Liver (tissue), 9 donors: ENCODE results near the gene DCAF8L2. TPM values are rescaled to one million over a fixed set of nuclear protein-coding genes. Genes with fewer than 3 reads are reported as not detected.
"Not testable (repeated sequence)": the region's sequence is repeated elsewhere in the genome, so short reads cannot be mapped to it uniquely, and the experiment has no call there.

Experiments used
- DNase-seq: peaks from one replicate; pipeline ENCODE4 v3.0.0-alpha.2; 2017; ENCODE audit warnings: low spot score
- H3K27ac ChIP-seq, 2 donors: one replicate each; pipeline ENCODE4 v1.7.0; 2013; ENCODE audit warnings: inconsistent platforms in 2 of 2, low read length in 2 of 2, control low read depth in 1 of 2, low read depth in 1 of 2, mild to moderate bottlenecking in 1 of 2
- H3K27me3 ChIP-seq, 4 donors: one replicate each; pipeline versions ENCODE4 v1.6.1 to v1.7.0; 2013; ENCODE audit warnings: low read length in 3 of 4, inconsistent platforms in 1 of 4, mild to moderate bottlenecking in 1 of 4, moderate library complexity in 1 of 4; ENCODE audit not compliant: control insufficient read depth in 4 of 4, insufficient read depth in 4 of 4
- H3K36me3 ChIP-seq, 4 donors: one replicate each; pipeline versions ENCODE4 v1.6.1 to v1.7.0; 2013; ENCODE audit warnings: low read length in 3 of 4, mild to moderate bottlenecking in 3 of 4, low read depth in 1 of 4, moderate library complexity in 1 of 4; ENCODE audit not compliant: control insufficient read depth in 4 of 4, insufficient read depth in 3 of 4
- H3K4me1 ChIP-seq, 4 donors: one replicate each; pipeline versions ENCODE4 v1.6.1 to v1.7.0; 2013; ENCODE audit warnings: low read length in 3 of 4, mild to moderate bottlenecking in 3 of 4, moderate library complexity in 1 of 4; ENCODE audit not compliant: control insufficient read depth in 4 of 4, insufficient read depth in 4 of 4
- H3K4me3 ChIP-seq, 3 donors: one replicate each; pipeline versions ENCODE4 v1.6.1 to v1.7.0; 2013; ENCODE audit warnings: low read length in 3 of 3, control low read depth in 1 of 3, low read depth in 1 of 3, mild to moderate bottlenecking in 1 of 3
- H3K9ac ChIP-seq, 2 donors: one replicate each; pipeline ENCODE4 v1.7.0; 2013; ENCODE audit warnings: low read length in 2 of 2, mild to moderate bottlenecking in 2 of 2, moderate library complexity in 2 of 2, control low read depth in 1 of 2, low read depth in 1 of 2
- H3K9me3 ChIP-seq, 4 donors: one replicate each; pipeline versions ENCODE4 v1.6.1 to v1.7.0; 2013; ENCODE audit warnings: low read length in 3 of 4; ENCODE audit not compliant: control insufficient read depth in 4 of 4
- EGR1 ChIP-seq, 2 donors: IDR thresholded peaks; 2 replicates each; pipeline ENCODE4 v1.6.1; 2016 to 2018; ENCODE audit warnings: antibody characterized with exemption in 2 of 2, low read depth in 2 of 2
- FOXA2 ChIP-seq: IDR thresholded peaks from 2 replicates; pipeline ENCODE4 v1.6.1; 2016; ENCODE audit warnings: antibody characterized with exemption
- GABPA ChIP-seq, 2 donors: IDR thresholded peaks in 1 of 2; conservative IDR thresholded peaks in 1 of 2; 2 replicates each; pipeline ENCODE4 v1.6.1; 2016; ENCODE audit warnings: antibody characterized with exemption in 2 of 2, mild to moderate bottlenecking in 1 of 2, moderate library complexity in 1 of 2
- HNF4G ChIP-seq: IDR thresholded peaks from 2 replicates; pipeline ENCODE4 v1.6.1; 2016; ENCODE audit warnings: antibody characterized with exemption
- NR2F2 ChIP-seq: IDR thresholded peaks from 2 replicates; pipeline ENCODE4 v1.6.1; 2016; ENCODE audit warnings: antibody characterized with exemption
- RAD21 ChIP-seq, 2 donors: IDR thresholded peaks; 2 replicates each; pipeline ENCODE4 v1.6.1; 2016; ENCODE audit warnings: antibody characterized with exemption in 2 of 2, mild to moderate bottlenecking in 2 of 2
- SP1 ChIP-seq: IDR thresholded peaks from 2 replicates; pipeline ENCODE4 v1.6.1; 2018; ENCODE audit warnings: antibody characterized with exemption, mild to moderate bottlenecking
- TAF1 ChIP-seq: conservative IDR thresholded peaks from 2 replicates; pipeline ENCODE4 v1.6.1; 2016; ENCODE audit warnings: antibody characterized with exemption, mild to moderate bottlenecking
- WGBS: extraction: QIAGEN DNeasy Blood & Tissue Kit; methylation state at CpG from one replicate; pipeline ENCODE4 v1.1.7; 2013; 5-methylcytosine and 5-hydroxymethylcytosine counted together
- polyA plus RNA-seq, 2 donors: library from polyadenylated mRNA; stranded (reverse) in 1 of 2; unstranded in 1 of 2; fragments of 200-250 nt in 1 of 2; fragments of >200 nt in 1 of 2; fragmentation: Nextera tagmentation in 1 of 2; extraction: Ambion mirVana in 1 of 2; gene quantifications; one replicate each; pipeline versions ENCODE4 v1.2.1 to v1.2.3, GENCODE V29; 2013 to 2015
- total RNA-seq, 2 donors: library from RNA; depleted of rRNA; stranded (reverse); fragments of >200 nt; gene quantifications; one replicate each; pipeline ENCODE4 v1.2.3, GENCODE V29; 2014
- TF ChIP-seq, protein P1 (sequence below): IDR thresholded peaks from 2 replicates; pipeline ENCODE4 v1.6.1; 2016; ENCODE audit warnings: antibody characterized with exemption
- TF ChIP-seq, protein P2 (sequence below): IDR thresholded peaks from 2 replicates; pipeline ENCODE4 v1.6.1; 2016; ENCODE audit warnings: antibody characterized with exemption
- TF ChIP-seq, protein P3 (sequence below): IDR thresholded peaks from 2 replicates; pipeline ENCODE4 v1.6.1; 2016; ENCODE audit warnings: antibody characterized with exemption, mild to moderate bottlenecking
- donor health status: healthy.
- donor health status: healthy.
- donor health status: healthy.
- donor health status: healthy.
- donor health status: healthy.

The DCAF8L2 gene
- total and polyA plus RNA-seq, 4 donors = not detected

GRCh38 chrX:27731962-27732361, 141.8 kb downstream of the DCAF8L2 start (continued):
- TF ChIP-seq, protein P1, sequence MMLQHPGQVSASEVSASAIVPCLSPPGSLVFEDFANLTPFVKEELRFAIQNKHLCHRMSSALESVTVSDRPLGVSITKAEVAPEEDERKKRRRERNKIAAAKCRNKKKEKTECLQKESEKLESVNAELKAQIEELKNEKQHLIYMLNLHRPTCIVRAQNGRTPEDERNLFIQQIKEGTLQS = no peak
- TF ChIP-seq EGR1 (IDR thresholded peaks at IDR 0.05; ENCODE audit: low read depth in 2 of 2) (no peak), HNF4G (no peak), RAD21 (IDR thresholded peaks at IDR 0.05) (no peak)

- H3K9me3 ChIP-seq = no peaks in the 10 kb centered on the region
- no peak overlapping the region for H3K27ac ChIP-seq
- H3K4me1 ChIP-seq = no peaks in the 10 kb centered on the region
- no peaks in the 10 kb centered on the region for H3K27me3 ChIP-seq
- TF ChIP-seq GABPA (IDR thresholded peaks at IDR 0.05 in 1 of 2, conservative IDR thresholded peaks at IDR 0.05 in 1 of 2) = no peak
- no peak overlapping the region for H3K4me3 ChIP-seq
- no peak overlapping the region for H3K9ac ChIP-seq
- no peaks in the 10 kb centered on the region for H3K36me3 ChIP-seq
- 52% methylated on average over 3 of the region's 3 CpGs for WGBS
- no peak for DNase-seq
These were observed 145.8 kb downstream of the DCAF8L2 start for GRCh38 chrX:27735914-27736313.

DNA sequence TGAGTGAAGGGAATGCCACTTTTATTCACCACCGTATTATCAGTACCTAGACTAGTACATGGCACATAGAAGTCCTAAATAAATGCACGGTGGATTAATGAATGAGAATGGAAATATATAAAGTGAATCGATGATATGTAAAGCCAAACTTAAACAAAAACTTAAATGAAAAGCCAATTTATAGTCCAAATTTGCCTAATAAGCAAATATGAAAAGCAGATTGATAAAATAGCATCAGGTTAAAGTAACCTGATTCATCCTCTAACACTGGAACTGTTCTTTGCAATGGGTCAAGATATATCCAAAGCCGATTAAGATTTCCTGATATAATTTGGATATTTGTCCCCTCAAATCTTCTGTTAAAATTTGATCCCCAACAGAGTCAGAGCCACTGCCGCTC, 150.8 kb downstream of the DCAF8L2 start:
- DNase-seq = no peak
- H3K4me1 ChIP-seq = no peaks in the 10 kb centered on the region
- no peak overlapping the region for H3K4me3 ChIP-seq
- WGBS = 83% methylated on average over 5 of the region's 5 CpGs
- no peaks in the 10 kb centered on the region for H3K9me3 ChIP-seq
- no peak overlapping the region for H3K27ac ChIP-seq
- no peaks in the 10 kb centered on the region for H3K36me3 ChIP-seq
- no peak for TF ChIP-seq TAF1
- TF ChIP-seq, protein P1 = no peak
- TF ChIP-seq, protein P2, sequence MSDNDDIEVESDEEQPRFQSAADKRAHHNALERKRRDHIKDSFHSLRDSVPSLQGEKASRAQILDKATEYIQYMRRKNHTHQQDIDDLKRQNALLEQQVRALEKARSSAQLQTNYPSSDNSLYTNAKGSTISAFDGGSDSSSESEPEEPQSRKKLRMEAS = no peak
- H3K9ac ChIP-seq = no peak overlapping the region
- H3K27me3 ChIP-seq = no peaks in the 10 kb centered on the region

- not testable (repeated sequence) for H3K27me3 ChIP-seq, H3K36me3 ChIP-seq, H3K27ac ChIP-seq, H3K9ac ChIP-seq, H3K4me3 ChIP-seq, DNase-seq, H3K9me3 ChIP-seq, H3K4me1 ChIP-seq
- WGBS = 95% methylated on average over 9 of the region's 9 CpGs
These were observed 153.4 kb downstream of the DCAF8L2 start for GRCh38 chrX:27743521-27743920.

DNA sequence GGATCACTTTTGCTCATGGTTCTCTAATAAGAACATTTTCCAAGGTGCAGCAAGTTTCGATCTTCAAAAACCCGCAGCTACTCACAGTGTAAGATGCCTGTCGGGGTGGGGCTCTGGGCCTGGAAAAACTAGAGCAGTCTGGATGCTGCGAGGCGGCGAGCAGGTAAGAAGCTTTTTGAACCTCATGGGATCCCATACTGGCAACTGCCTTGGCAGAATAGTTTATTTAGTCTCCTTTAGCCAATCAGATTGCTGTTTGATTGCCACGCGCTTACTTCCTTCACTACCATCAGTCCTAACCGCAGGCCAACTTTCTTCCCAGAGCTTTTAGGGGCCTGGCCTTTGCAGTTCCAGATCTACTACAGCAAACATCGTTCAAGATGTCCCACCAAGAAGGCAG, 156.4 kb downstream of the DCAF8L2 start:
- Histone ChIP-seq H3K9me3 (no peaks in the 10 kb centered on the region), H3K27me3 (peaks cover 0 to 3% (median 0%) of the 10 kb centered on the region in 4 donors), H3K36me3 (no peaks in the 10 kb centered on the region), H3K4me1 (no peaks in the 10 kb centered on the region), H3K4me3 (no peak overlapping the region), H3K27ac (no peak overlapping the region), H3K9ac (no peak overlapping the region)
- 93% methylated on average over 10 of the region's 10 CpGs for WGBS
- no peak for TF ChIP-seq FOXA2
- no peak for TF ChIP-seq SP1
- TF ChIP-seq TAF1 = no peak
- no peak for TF ChIP-seq NR2F2
- TF ChIP-seq EGR1 (IDR thresholded peaks at IDR 0.05; ENCODE audit: low read depth in 2 of 2) = no peak
- TF ChIP-seq, protein P1 = no peak
- TF ChIP-seq, protein P3, sequence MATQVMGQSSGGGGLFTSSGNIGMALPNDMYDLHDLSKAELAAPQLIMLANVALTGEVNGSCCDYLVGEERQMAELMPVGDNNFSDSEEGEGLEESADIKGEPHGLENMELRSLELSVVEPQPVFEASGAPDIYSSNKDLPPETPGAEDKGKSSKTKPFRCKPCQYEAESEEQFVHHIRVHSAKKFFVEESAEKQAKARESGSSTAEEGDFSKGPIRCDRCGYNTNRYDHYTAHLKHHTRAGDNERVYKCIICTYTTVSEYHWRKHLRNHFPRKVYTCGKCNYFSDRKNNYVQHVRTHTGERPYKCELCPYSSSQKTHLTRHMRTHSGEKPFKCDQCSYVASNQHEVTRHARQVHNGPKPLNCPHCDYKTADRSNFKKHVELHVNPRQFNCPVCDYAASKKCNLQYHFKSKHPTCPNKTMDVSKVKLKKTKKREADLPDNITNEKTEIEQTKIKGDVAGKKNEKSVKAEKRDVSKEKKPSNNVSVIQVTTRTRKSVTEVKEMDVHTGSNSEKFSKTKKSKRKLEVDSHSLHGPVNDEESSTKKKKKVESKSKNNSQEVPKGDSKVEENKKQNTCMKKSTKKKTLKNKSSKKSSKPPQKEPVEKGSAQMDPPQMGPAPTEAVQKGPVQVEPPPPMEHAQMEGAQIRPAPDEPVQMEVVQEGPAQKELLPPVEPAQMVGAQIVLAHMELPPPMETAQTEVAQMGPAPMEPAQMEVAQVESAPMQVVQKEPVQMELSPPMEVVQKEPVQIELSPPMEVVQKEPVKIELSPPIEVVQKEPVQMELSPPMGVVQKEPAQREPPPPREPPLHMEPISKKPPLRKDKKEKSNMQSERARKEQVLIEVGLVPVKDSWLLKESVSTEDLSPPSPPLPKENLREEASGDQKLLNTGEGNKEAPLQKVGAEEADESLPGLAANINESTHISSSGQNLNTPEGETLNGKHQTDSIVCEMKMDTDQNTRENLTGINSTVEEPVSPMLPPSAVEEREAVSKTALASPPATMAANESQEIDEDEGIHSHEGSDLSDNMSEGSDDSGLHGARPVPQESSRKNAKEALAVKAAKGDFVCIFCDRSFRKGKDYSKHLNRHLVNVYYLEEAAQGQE = no peak
- no peak for DNase-seq

GRCh38 chrX:27750298-27750697, 160.2 kb downstream of the DCAF8L2 start:
- not testable (repeated sequence) for H3K9me3 ChIP-seq, DNase-seq, H3K36me3 ChIP-seq, H3K27me3 ChIP-seq, H3K4me1 ChIP-seq, H3K4me3 ChIP-seq, H3K9ac ChIP-seq, H3K27ac ChIP-seq
- WGBS = 89% methylated on average over 2 of the region's 2 CpGs
